ENCODE measurements around the gene STARD10. TPM values are rescaled to one million over a fixed set of nuclear protein-coding genes. Genes with fewer than 3 reads are reported as not detected.

Gene STARD10
- total and polyA plus RNA-seq, 2 of the 8 experiments (the other 6 are each of a cell fraction or from before 2014, with no cell fraction given): 23.7 to 35.7 TPM

DNA sequence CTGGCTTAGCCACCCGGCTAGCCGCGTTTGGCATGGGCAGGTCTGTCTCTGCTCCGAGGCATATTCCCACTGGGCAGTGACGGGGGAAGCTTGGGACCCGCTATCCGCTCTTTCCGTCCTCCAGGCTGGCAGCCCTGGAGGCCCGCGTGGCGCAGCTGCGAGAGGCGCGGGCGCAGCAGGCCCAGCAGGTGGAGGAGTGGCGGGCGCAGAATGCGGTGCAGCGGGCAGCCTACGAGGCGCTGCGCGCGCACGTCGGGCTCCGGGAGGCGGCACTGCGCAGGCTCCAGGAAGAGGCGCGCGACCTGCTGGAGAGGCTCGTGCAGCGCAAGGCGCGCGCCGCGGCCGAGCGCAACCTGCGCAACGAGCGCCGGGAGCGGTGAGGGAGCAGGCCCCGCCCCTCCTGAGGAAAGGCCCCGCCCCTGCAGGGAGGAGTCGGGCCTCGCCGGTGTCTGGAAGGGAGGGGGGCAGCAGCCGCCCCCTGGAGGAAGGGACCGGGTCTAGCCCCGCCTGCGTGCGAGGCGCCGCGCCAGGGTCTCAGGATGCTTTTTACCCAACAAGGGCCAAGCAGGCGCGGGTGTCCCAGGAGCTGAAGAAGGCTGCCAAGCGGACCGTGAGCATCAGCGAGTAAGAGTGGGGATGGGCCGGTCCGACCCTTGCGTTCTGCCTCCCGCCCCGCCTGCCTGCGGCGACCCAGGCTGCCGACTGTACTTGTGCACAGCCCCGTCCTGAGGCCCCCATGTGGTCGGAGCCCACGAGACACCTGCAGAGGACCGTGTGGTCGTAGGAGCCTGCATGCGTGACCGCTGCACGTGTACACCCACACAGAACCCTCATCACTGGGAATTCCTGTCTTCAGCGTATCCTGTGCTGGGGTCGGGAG is 28.3 kb upstream of the STARD10 start (continued):
- peak; percentile 39 for TF ChIP-seq ASH2L (IDR thresholded peaks at IDR 0.05; ENCODE audit: low read length)
- TF ChIP-seq GABPA (IDR thresholded peaks at IDR 0.05; ENCODE audit: borderline replicate concordance, insufficient read depth, low read length): no peak
- TF ChIP-seq CHD2 (IDR thresholded peaks at IDR 0.05; ENCODE audit: low read length): no peak
- no peak; a peak in 1 of 4 replicates for TF ChIP-seq SIN3A (conservative IDR thresholded peaks at IDR 0.05 in 1 of 2, IDR thresholded peaks at IDR 0.05 in 1 of 2; ENCODE audit: low read depth in 1 of 2, low read length in 2 of 2)
- no peak for TF ChIP-seq KDM5A (IDR thresholded peaks at IDR 0.05; ENCODE audit: low read length)
- TF ChIP-seq CBX8 (IDR thresholded peaks at IDR 0.05; ENCODE audit: borderline replicate concordance, low read depth, low read length): no peak
- TF ChIP-seq PHF8 (conservative IDR thresholded peaks at IDR 0.05; ENCODE audit: low read depth, low read length): 0 out of 2 replicates have a peak, but pooled peaks have one; percentile 37
- 0 out of 2 replicates have a peak, but pooled peaks have one; percentile 6 for TF ChIP-seq YY1 (IDR thresholded peaks at IDR 0.05; ENCODE audit: low read depth, low read length)
- TF ChIP-seq TCF12 (IDR thresholded peaks at IDR 0.05; ENCODE audit: low read depth, low read length): peak; percentile 80; the same call in 1 of the 2 replicates
- no peak for TF ChIP-seq BACH1 (IDR thresholded peaks at IDR 0.05; ENCODE audit: low read length)
- peak; percentile 40 for TF ChIP-seq EZH2 (IDR thresholded peaks at IDR 0.05; ENCODE audit: low read depth, low read length, severe bottlenecking)
- peak; percentile 78 for TF ChIP-seq NRF1 (IDR thresholded peaks at IDR 0.05; ENCODE audit: low read depth, low read length)
- peak; percentile 44 for TF ChIP-seq POLR2AphosphoS5 (IDR thresholded peaks at IDR 0.05; ENCODE audit: low read depth, low read length)

Measured in H1 (cell line).